Cardiac septum (tissue), 1 donor: ENCODE measurements around the gene TARP. TPM values are rescaled to one million over a fixed set of nuclear protein-coding genes. Genes with fewer than 3 reads are reported as not detected.

Experiments used
- DNase-seq: peaks from one replicate; pipeline ENCODE4 v3.0.0-alpha.2; 2020; ENCODE audit warnings: low spot score
- intact Hi-C: fragments of 100-400 bp; cut with DNase I; formaldehyde crosslinking; loops from one replicate; pipeline ENCODE4 v1.14.0; 2022
- total RNA-seq: library from RNA; stranded (reverse); fragmentation: NEBNext Ultra II Directional; extraction: Animal tissue kit (Norgen Biotek cat#: 25700); gene quantifications from one replicate; pipeline ENCODE4 v1.2.1, GENCODE V29; 2021
- donor health status: DM: no; HTN: no; CAD: no.

Gene TARP

DNA sequence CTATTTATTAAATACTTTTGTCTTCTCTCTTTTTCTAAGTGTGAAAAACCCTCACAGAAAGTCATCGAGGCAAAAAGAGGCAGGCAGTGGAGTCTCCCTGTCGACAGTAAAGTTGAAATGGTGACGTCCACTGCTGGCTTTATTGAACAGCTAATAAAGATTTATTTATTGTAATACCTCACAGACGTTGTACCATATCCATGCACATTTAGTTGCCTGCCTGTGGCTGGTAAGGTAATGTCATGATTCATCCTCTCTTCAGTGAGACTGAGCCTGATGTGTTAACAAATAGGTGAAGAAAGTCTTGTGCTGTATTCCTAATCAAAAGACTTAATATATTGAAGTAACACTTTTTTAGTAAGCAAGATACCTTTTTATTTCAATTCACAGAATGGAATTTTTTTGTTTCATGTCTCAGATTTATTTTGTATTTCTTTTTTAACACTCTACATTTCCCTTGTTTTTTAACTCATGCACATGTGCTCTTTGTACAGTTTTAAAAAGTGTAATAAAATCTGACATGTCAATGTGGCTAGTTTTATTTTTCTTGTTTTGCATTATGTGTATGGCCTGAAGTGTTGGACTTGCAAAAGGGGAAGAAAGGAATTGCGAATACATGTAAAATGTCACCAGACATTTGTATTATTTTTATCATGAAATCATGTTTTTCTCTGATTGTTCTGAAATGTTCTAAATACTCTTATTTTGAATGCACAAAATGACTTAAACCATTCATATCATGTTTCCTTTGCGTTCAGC, 43.4 kb downstream of the TARP start:
- DNase-seq = no peak
- intact Hi-C loops = no loop called here

- intact Hi-C loops = no loop called here
- DNase-seq = no peak
Observed at GRCh38 chr7:38229386-38229785, 44.0 kb downstream of the TARP start.

DNA sequence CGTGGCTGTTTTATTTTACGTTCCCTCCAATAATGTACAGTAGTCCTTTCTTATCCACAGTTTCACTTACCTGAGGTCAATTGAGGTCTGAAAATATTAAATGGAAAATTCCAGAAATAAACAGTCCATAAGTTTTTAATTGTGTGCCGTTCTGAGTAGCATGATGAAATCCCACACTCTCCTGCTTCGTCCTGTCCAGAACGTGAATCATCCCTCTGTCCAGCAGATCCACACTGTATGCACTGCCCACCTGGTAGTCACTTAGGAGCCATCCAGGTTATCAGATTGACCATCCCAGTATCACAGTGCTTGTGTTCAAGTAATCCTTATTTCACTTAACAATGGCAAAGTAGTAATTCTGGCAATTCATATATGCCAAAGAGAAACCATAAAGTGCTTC, 49.0 kb downstream of the TARP start:
- no peak for DNase-seq
- intact Hi-C loops = no loop called here

DNA sequence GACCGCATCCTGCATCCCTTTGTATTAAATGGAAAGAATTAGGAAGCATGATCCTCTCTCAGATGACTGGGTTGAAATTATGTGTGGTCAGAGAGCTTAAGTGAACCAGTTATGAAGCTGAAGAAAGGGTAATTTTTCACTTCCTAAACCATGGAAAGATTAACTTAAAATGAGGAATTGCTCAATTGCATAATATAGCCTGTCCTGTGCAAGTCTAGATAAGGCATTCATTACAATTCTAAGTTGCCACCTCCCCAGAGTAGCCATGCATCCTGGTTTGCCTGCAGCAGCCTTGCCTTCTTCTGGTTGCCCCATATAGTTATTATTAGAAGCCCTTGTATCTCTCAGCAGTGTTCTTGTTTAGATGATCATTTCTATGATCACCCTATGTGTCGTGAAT, 50.1 kb downstream of the TARP start:
- DNase-seq = no peak
- intact Hi-C loops = loop anchor here (2.0 kb wide), 1 partner anchor 117 kb away; no protein-coding TSS in a partner anchor

DNA sequence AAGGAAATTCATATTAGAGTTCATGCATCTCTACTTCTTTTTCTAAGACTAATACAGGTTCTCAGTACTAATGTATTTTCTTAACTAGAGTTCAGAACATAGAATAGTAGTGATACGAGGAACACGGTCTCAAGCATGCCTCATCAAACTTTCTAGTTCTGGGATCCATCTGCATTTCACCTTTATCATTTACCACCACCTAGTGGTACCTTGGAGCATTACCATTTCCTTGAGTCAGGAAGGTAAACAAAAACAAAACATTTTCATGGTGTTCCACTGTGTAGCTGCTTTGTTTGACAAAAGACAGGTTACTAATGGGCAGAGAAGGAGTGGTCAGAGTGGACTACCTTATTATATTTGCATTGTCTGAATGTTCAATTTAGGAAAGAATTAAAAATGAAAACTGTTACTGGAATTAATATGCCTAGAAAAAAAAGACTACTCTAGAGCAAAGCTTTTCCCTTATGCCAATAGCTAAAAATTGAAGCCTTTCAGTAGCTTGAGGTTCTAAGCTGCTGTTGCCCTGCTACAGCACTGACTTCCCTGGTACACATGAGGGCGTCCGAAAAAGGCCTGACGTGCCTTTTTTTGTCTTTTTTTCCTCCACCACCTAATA, 50.8 kb downstream of the TARP start:
- DNase-seq = no peak
- intact Hi-C loops = loop anchor here (2.0 kb wide), 1 partner anchor 116 kb away; no protein-coding TSS in a partner anchor

DNA sequence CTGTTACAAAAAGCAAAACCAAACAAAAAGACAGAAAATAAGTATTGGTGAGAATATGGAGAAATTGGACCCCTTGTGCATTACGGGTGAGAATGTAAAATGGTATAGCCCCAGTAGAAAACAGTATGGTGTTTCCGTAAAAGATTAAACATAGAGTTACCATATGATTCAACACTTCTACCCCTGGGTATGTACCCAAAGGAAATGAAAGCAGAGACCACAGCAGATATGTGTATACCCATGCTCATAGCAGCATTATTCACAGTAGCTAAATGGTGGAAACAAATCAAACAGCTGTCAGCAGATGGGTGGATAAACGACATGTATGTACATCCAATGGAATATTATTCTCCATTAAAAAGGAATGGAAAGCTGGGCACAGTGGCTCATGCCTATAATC, 53.0 kb downstream of the TARP start:
- no peak for DNase-seq
- intact Hi-C loops = no loop called here

DNA sequence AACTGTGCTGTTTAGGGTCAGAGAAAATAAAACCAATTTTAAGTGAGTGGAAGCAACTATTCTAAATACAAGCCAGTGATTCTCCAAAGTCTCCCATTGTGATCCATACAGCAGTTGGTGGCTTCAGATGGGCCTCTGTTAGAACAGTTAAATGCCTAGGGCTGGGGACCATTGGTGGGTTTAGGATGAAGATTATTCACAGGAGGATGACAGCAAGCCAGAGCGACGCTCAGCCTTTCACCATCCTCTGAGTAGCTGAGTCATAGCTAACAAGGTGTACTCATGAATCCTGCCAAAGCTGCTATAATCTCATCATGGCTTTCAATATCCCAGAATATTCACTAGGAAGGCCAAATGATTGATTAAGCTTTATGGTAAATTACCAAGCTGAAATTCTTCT, 55.8 kb downstream of the TARP start:
- intact Hi-C loops = loop anchor here (2.0 to 5.0 kb wide), 2 partner anchors 40 to 317 kb away; partner anchors contain the start of gene STARD3NL
- no peak for DNase-seq

GRCh38 chr7:38215735-38216670, 57.4 kb downstream of the TARP start:
- intact Hi-C loops = loop anchor here (5.0 kb wide), 1 partner anchor 39 kb away; the partner anchor contains the start of gene STARD3NL
- peak; percentile 89 for DNase-seq

GRCh38 chr7:38215115-38215514, 58.3 kb downstream of the TARP start:
- intact Hi-C loops = loop anchor here (5.0 kb wide), 1 partner anchor 38 kb away; the partner anchor contains the start of gene STARD3NL
- no peak for DNase-seq

DNA sequence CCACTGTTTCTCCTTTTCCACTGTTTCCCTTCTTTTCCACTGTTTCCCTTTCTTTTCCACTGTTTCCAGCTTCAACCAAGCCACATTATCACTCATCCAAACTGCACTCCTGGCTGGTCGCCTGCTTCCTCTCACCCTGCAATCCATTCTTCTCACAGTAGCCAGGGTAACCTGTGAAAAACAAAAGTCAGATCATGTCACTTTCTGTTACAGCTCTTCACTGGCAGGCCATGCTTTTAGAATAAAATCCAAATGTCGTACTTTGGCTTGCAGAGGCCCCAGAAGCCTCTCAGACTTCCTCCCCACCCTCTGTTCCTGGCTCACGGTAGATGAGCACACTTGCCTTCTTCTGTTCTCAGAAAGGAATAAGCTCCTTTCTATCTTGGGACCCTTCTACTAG, 61.5 kb downstream of the TARP start:
- intact Hi-C loops = no loop called here
- no peak for DNase-seq

DNA sequence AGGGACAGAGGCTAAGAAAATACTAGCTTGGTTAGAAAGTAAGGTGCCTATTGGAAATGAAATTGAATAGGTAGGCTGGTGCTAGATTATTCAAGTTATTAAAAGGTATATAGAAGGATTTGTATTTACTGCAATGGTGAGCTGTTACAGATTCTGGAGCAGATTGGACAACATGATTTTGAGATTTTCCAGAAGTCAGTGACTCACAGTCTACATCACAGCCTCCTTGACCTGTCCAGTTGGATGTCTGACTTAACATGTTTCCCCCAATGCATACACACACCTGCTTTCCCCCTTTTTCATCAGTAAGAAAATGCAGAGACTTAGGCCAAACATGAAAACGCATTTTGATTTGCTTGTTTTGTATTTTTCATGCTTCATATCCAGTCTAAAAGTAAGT, 62.0 kb downstream of the TARP start:
- intact Hi-C loops = no loop called here
- no peak for DNase-seq

Other genes with a start within 250 kb of the TARP start
- gene STARD3NL, start 95.4 kb downstream of the TARP start, total RNA-seq = 26.4 TPM